Neural cell (in vitro differentiated cells): ENCODE results near the gene NFXL1.

Source experiments
- EP300 ChIP-seq: fragments of 450-650 bp; conservative IDR thresholded peaks from 2 replicates; pipeline ENCODE4 v1.6.1; 2014; ENCODE audit warnings: antibody characterized with exemption, mild to moderate bottlenecking, moderate library complexity; ENCODE audit not compliant: poor library complexity, severe bottlenecking
- TF ChIP-seq, protein P1 (sequence below): fragments of 450-650 bp; IDR thresholded peaks from 2 replicates; pipeline ENCODE4 v1.5.1; 2014; ENCODE audit warnings: antibody characterized with exemption, mild to moderate bottlenecking, moderate library complexity; ENCODE audit not compliant: poor library complexity, severe bottlenecking

DNA sequence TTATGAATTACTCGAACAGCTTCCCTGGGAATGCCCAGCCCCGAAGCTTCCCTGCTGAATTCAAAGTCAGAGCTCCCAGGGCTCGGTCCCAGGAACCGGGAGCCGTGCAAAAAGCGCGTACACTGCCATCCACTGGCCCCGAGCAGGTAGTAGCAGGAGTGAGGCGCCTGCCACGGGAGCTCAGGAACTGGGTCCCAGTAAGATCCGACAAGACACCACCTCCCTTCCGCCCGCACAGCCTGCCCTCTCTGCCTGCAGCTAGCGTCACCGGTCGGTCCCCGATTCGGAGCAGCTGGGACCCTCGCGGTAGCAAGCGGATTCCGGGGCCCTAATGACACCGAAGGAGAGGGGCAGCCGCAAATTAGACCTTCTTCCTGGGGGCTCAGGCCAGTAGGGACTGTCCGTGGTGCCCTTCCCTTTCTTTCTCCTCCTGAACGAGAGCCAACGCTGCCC lies 77.7 kb downstream of the NFXL1 start:
- TF ChIP-seq EP300, result no peak
- TF ChIP-seq, protein P1, sequence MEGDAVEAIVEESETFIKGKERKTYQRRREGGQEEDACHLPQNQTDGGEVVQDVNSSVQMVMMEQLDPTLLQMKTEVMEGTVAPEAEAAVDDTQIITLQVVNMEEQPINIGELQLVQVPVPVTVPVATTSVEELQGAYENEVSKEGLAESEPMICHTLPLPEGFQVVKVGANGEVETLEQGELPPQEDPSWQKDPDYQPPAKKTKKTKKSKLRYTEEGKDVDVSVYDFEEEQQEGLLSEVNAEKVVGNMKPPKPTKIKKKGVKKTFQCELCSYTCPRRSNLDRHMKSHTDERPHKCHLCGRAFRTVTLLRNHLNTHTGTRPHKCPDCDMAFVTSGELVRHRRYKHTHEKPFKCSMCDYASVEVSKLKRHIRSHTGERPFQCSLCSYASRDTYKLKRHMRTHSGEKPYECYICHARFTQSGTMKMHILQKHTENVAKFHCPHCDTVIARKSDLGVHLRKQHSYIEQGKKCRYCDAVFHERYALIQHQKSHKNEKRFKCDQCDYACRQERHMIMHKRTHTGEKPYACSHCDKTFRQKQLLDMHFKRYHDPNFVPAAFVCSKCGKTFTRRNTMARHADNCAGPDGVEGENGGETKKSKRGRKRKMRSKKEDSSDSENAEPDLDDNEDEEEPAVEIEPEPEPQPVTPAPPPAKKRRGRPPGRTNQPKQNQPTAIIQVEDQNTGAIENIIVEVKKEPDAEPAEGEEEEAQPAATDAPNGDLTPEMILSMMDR, result peak; percentile 80
